Progenitor cell of endocrine pancreas (in vitro differentiated cells): ENCODE results near the gene PAXX. TPM values are rescaled to one million over a fixed set of nuclear protein-coding genes. Genes with fewer than 3 reads are reported as not detected.
A peak's percentile ranks its signal among the peaks of the same experiment; 100 is the strongest.

Experiments used
- DNase-seq: peaks from one replicate; pipeline ENCODE4 v3.0.0; 2021; ENCODE audit warnings: low spot score; ENCODE audit not compliant: unreplicated experiment
- H3K27ac Mint-ChIP-seq: 2 replicates; pipeline ENCODE4 v1.8.0; 2021; ENCODE audit warnings: mild to moderate bottlenecking, moderate library complexity, mixed read lengths
- H3K27me3 Mint-ChIP-seq: 2 replicates; pipeline ENCODE4 v1.8.0; 2021; ENCODE audit warnings: mixed read lengths
- H3K36me3 Mint-ChIP-seq: 2 replicates; pipeline ENCODE4 v1.8.0; 2022; ENCODE audit warnings: mixed read lengths; ENCODE audit not compliant: insufficient read depth
- H3K4me1 Mint-ChIP-seq: 2 replicates; pipeline ENCODE4 v1.8.0; 2021; ENCODE audit warnings: low read depth, mixed read lengths
- H3K4me3 Mint-ChIP-seq: 2 replicates; pipeline ENCODE4 v1.8.0; 2021; ENCODE audit warnings: low read depth, mild to moderate bottlenecking, moderate library complexity, mixed read lengths
- H3K9me3 Mint-ChIP-seq: 2 replicates; pipeline ENCODE4 v1.8.0; 2021; ENCODE audit warnings: low read depth, mixed read lengths
- CTCF ChIP-seq: fragments of 200-600 bp; sonication (generic); IDR thresholded peaks from one replicate; pipeline ENCODE4 v1.5.0; 2021; ENCODE audit warnings: antibody characterized with exemption, mild to moderate bottlenecking; ENCODE audit not compliant: unreplicated experiment
- total RNA-seq: library from RNA; stranded (reverse); gene quantifications from 2 replicates; pipeline ENCODE4 v1.2.1, GENCODE V29; 2021

Gene PAXX
- total RNA-seq, 1 donor from 2014 or later = 54.9 TPM

DNA sequence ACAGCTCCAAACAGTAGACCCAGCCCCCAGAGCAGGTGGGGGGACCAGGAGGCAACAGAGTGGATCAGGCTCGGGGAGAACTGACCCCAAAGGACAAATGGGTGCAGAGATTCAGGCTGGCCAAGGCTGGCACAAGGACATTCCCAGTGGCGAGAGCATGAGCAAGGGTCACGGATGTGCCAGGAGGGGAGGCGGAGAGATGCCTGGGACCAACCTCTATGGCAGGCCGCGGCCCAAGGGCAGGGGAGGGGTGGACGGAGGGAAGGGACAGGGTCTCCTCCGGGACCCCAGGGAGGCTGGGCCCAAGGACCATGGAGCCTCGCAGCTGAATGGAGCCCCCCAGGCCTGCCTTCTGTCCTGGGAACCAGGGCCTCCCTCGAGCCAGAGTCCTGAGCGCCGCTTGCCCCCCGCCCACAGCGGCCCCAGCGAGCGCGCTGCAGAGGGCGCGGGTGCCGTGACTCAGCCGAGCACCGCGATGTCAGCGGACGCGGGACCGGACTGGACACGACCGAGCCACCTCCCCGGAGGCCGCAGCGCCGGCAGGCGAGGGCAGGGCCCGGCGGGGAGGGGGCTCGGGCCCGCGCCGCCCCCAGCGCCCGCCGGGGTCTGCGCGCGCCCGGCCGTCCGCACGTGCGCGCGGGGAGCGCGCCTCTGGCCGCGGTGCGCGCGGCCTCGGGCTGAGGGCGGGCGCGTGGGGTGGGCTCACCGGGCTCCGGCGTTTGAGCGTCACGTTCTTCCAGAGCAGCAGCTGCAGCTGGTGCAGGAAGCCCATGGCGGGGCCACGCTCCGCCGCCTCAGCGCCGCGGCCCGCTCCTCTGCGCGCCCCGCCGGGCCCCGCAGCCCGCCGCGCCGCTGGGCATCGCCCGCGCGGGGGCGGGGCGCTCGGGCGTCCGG, 35.4 kb downstream of the PAXX start, which contains the start of gene ABCA2:
Gene ABCA2, minus strand, starts transcription at position 869 of the 894 bp plus-strand sequence. Its CDS starts 97 bp downstream, at position 772.
- no peak for DNase-seq
- no peak for TF ChIP-seq CTCF
- peak within 1 kb of the TSS; percentile 33 for H3K27ac Mint-ChIP-seq
- H3K9me3 Mint-ChIP-seq = no peaks in the 10 kb centered on the region
- peaks cover 2% of the 10 kb centered on the region for H3K4me1 Mint-ChIP-seq
- H3K36me3 Mint-ChIP-seq = no peaks in the 10 kb centered on the region
- H3K27me3 Mint-ChIP-seq = peaks cover 3% of the 10 kb centered on the region
- H3K4me3 Mint-ChIP-seq = peak within 1 kb of the TSS; percentile 75

DNA sequence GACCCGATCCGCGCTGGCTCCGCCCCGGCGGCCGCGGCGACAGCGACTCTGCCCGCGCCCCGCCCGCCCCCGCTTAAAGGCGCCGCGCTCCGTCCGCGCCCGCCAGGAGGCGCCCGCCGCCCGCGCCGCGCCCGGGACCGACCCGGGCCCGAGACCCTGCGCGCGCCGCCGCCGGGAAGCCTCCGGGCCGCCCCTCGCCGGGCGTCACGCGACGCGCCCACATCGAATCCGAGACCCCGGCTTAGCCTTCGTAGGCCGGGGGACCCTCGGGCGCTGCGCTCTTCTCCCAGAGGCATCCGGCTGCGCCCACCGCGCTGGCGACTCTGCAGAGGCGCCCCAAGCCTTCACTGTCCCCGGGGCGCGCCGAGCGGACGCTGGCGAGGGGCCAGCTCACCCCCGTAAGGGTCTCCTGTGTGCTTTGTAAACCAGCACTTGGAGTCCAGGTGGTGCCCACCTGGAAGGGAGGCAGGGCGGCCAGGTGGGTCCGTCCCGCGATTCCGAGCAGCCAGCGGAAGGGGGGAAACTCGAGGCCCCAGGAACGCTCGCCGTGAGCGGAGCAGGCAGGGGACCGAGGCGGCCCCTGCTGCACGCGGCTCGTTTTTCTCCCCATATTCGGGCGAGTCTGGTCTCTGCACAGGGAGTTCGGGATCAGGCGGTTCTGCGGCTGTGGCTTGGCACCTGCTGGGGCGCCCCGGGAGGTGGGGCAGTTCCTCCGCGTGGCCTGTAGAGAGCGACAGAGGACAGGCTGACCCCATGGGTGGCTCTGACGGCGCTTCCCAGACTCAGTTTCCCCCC, 36.2 kb downstream of the PAXX start:
- peaks cover 5% of the 10 kb centered on the region for H3K27me3 Mint-ChIP-seq
- DNase-seq = peak; percentile 67
- H3K4me1 Mint-ChIP-seq = peaks cover 2% of the 10 kb centered on the region
- no peak for TF ChIP-seq CTCF
- H3K4me3 Mint-ChIP-seq = peak overlapping the region; percentile 68
- H3K36me3 Mint-ChIP-seq = no peaks in the 10 kb centered on the region
- no peak overlapping the region for H3K27ac Mint-ChIP-seq
- no peaks in the 10 kb centered on the region for H3K9me3 Mint-ChIP-seq

DNA sequence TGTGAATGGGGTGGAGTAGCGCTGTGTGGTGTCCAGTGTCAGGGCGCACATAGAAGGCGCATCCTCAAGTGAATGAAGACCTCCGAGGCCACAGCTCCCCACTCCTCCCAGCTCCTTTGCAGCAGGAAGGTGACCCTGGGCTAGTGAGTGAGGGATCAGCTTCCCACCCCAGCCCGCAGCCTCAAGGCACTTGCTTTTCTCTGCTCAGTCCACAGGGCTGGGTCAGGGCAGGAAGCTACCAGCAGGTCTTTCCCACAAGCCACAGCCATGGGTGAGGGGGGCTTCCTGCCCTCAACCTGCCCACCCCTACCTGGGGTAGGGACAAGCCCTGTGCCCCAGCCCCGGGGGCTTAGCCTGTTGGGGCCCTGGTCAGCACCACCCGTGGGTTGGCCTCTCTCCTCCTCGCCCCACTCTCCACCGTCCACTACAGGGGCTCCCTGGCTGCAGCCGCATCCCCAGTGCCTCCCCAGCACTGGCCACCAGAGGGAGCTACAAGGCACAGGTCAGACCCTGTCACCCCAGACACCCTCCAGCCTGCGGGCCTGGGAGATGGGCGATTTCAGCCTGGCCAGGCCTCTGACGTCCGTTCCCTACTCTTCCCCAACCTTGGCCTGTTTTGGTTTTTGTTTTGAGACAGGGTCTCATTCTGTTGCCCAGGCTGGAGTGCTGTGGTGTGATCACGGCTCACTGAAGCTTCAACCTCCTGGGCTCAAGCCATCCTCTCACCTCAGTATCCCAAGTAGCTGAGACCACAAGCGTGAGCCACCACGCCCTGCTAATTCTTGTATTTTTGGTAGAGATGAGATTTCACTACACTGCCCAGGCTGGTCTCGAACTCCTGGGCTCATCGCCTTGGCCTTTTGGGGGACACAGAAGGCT, 37.1 kb downstream of the PAXX start:
- TF ChIP-seq CTCF = peak; percentile 84
- no peak overlapping the region for H3K27ac Mint-ChIP-seq
- peak; percentile 88 for DNase-seq
- H3K27me3 Mint-ChIP-seq = peaks cover 5% of the 10 kb centered on the region
- H3K4me1 Mint-ChIP-seq = peaks cover 2% of the 10 kb centered on the region
- no peaks in the 10 kb centered on the region for H3K9me3 Mint-ChIP-seq
- no peaks in the 10 kb centered on the region for H3K36me3 Mint-ChIP-seq
- H3K4me3 Mint-ChIP-seq = peak overlapping the region; percentile 68

DNA sequence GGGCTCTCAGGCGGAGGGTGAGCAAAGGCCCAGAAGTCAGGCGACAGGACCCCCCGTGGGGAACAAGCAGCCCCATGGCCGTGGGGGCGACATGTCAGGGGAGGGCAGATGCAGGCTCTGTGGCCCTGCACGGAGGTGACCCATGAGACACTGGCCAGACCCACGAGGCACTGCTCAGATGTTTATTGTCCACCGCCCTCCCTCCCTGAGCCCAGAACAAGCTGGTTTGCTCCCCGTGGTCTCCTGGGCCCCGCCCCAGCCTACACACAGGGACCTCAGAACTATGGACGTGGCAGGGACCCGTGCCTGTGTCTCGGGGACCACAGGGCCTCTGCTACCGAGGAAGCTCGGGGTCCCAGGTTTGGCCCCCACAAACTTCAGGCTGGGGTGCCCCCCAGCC, 37.8 kb downstream of the PAXX start:
- no peak for DNase-seq
- Mint-ChIP-seq H3K4me1 (peaks cover 2% of the 10 kb centered on the region), H3K9me3 (no peaks in the 10 kb centered on the region), H3K36me3 (no peaks in the 10 kb centered on the region), H3K27ac (no peak overlapping the region), H3K27me3 (peaks cover 5% of the 10 kb centered on the region), H3K4me3 (no peak overlapping the region)
- TF ChIP-seq CTCF = no peak
